ENCODE measurements around the gene EN2.

Gene EN2

GRCh38 chr7:155450970-155451801, 6.7 kb upstream of the EN2 start:
- ATAC-seq (ENCODE audit: insufficient read depth, low read depth) (no peak), DNase-seq (no peak)
- H3K9ac ChIP-seq (ENCODE audit: low read depth, low read length): no peak overlapping the region
- no peaks in the 10 kb centered on the region for H3K36me3 ChIP-seq (ENCODE audit: insufficient read depth, low read length)
- no peaks in the 10 kb centered on the region for H4K20me1 ChIP-seq (ENCODE audit: insufficient read depth, low read length)
- H3K79me2 ChIP-seq (ENCODE audit: insufficient read depth, low read length): no peaks in the 10 kb centered on the region
- peaks cover 12% of the 10 kb centered on the region for H3K27me3 ChIP-seq (ENCODE audit: insufficient read depth, low read length, poor library complexity)
- no peak overlapping the region for H3K4me3 ChIP-seq (ENCODE audit: low read depth in 1 of 2, low read length in 2 of 2)
- no peak for TF ChIP-seq CTCF (IDR thresholded peaks at IDR 0.05; ENCODE audit: borderline replicate concordance, extremely low read depth, low read length, poor library complexity, severe bottlenecking)
- no peak for TF ChIP-seq EZH2 (IDR thresholded peaks at IDR 0.05; ENCODE audit: borderline replicate concordance, low read depth, low read length, severe bottlenecking)
- no peak overlapping the region for H3K4me2 ChIP-seq (ENCODE audit: insufficient read depth, low read length)
- no peak overlapping the region for H3K27ac ChIP-seq (ENCODE audit: low read length)
- no peaks in the 10 kb centered on the region for H3K4me1 ChIP-seq (ENCODE audit: insufficient read depth, low read length)
- no peak overlapping the region for H2AFZ ChIP-seq (ENCODE audit: low read depth, low read length)
- no peaks in the 10 kb centered on the region for H3K9me3 ChIP-seq (ENCODE audit: insufficient read depth, low read length, severe bottlenecking)

DNA sequence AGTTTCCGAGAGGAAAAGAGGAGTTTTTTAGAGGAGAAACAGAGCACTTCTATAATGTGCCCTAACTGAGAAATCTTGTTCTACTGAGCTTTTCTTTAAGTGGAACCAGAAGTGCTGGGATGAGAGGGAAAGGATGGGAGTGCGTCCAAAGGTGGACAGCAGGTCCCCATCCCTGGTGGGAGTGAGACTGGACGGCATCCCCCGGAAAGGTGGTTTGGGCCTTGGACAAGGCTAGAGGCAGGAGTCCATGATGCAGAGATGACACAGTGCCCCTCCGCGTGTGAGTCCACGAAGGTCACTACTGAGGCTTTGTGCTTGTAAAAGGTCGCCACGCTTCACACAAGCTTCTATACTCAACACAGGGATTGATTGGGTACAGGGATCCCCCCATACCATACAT, 6.1 kb upstream of the EN2 start:
- Histone ChIP-seq H3K4me2 (ENCODE audit: insufficient read depth, low read length) (no peak overlapping the region), H3K9ac (ENCODE audit: low read depth, low read length) (no peak overlapping the region), H3K36me3 (ENCODE audit: insufficient read depth, low read length) (no peaks in the 10 kb centered on the region), H3K4me1 (ENCODE audit: insufficient read depth, low read length) (no peaks in the 10 kb centered on the region), H3K9me3 (ENCODE audit: insufficient read depth, low read length, severe bottlenecking) (no peaks in the 10 kb centered on the region), H4K20me1 (ENCODE audit: insufficient read depth, low read length) (no peaks in the 10 kb centered on the region), H3K27me3 (ENCODE audit: insufficient read depth, low read length, poor library complexity) (peaks cover 12% of the 10 kb centered on the region), H2AFZ (ENCODE audit: low read depth, low read length) (no peak overlapping the region), H3K4me3 (ENCODE audit: low read depth in 1 of 2, low read length in 2 of 2) (no peak overlapping the region), H3K79me2 (ENCODE audit: insufficient read depth, low read length) (no peaks in the 10 kb centered on the region), H3K27ac (ENCODE audit: low read length) (no peak overlapping the region)
- TF ChIP-seq EZH2 (IDR thresholded peaks at IDR 0.05; ENCODE audit: borderline replicate concordance, low read depth, low read length, severe bottlenecking) (no peak), CTCF (IDR thresholded peaks at IDR 0.05; ENCODE audit: borderline replicate concordance, extremely low read depth, low read length, poor library complexity, severe bottlenecking) (no peak)
- DNase-seq (no peak), ATAC-seq (ENCODE audit: insufficient read depth, low read depth) (no peak)

DNA sequence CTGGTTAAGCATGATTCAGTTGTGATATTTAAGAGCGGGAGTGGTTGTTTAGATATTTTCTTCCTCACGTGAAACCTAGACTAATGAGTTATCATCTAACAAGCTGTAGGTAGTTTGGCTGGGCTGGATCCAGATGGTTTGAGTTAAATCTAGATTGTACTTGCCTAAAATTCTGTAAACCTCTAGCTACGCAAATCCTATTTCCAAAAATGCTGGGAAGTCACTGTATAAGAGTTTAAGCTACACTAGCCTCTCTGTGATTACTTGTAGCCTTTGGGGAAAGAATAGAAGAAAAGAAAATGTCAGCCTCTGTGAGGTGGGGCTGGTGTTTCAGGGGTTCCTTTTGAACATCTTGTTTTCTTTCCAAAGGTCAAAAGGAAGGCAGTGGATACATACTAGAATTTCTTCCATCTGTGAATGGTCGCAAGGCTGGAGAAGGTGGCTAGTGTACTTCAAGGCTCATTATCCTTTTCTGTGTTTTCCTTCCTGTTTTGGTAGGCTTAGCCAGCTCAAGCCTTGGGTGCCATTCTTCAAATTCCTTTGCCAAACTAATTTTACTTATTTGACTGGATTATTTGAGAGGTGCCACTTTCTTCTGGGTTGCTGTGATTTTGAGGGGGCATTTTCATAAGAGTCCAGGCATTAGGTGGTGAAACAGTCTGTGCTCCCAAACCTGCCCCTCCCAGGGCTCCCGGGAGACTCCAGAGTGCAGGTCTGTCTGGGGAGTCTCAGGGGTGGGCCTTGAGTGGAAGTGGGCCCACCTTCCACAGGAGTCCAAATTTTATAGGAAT, 5.2 kb upstream of the EN2 start:
- no peaks in the 10 kb centered on the region for H3K79me2 ChIP-seq (ENCODE audit: insufficient read depth, low read length)
- H3K4me1 ChIP-seq (ENCODE audit: insufficient read depth, low read length): no peaks in the 10 kb centered on the region
- ATAC-seq (ENCODE audit: insufficient read depth, low read depth) (no peak), DNase-seq (no peak)
- no peak overlapping the region for H3K27ac ChIP-seq (ENCODE audit: low read length)
- no peak overlapping the region for H3K9ac ChIP-seq (ENCODE audit: low read depth, low read length)
- H2AFZ ChIP-seq (ENCODE audit: low read depth, low read length): no peak overlapping the region
- TF ChIP-seq CTCF (IDR thresholded peaks at IDR 0.05; ENCODE audit: borderline replicate concordance, extremely low read depth, low read length, poor library complexity, severe bottlenecking) (no peak), EZH2 (IDR thresholded peaks at IDR 0.05; ENCODE audit: borderline replicate concordance, low read depth, low read length, severe bottlenecking) (no peak)
- no peak overlapping the region for H3K4me3 ChIP-seq (ENCODE audit: low read depth in 1 of 2, low read length in 2 of 2)
- no peak overlapping the region for H3K4me2 ChIP-seq (ENCODE audit: insufficient read depth, low read length)
- peaks cover 12% of the 10 kb centered on the region for H3K27me3 ChIP-seq (ENCODE audit: insufficient read depth, low read length, poor library complexity)
- no peaks in the 10 kb centered on the region for H3K9me3 ChIP-seq (ENCODE audit: insufficient read depth, low read length, severe bottlenecking)
- no peaks in the 10 kb centered on the region for H3K36me3 ChIP-seq (ENCODE audit: insufficient read depth, low read length)
- H4K20me1 ChIP-seq (ENCODE audit: insufficient read depth, low read length): no peaks in the 10 kb centered on the region

All from DND-41 (cell line).